CMK (cell line): ENCODE measurements around the gene NEUROD2.

Source experiments
- DNase-seq: peaks from one replicate; pipeline ENCODE4 v3.0.0-alpha.2; 2010; ENCODE audit warnings: low read depth

Gene NEUROD2

DNA sequence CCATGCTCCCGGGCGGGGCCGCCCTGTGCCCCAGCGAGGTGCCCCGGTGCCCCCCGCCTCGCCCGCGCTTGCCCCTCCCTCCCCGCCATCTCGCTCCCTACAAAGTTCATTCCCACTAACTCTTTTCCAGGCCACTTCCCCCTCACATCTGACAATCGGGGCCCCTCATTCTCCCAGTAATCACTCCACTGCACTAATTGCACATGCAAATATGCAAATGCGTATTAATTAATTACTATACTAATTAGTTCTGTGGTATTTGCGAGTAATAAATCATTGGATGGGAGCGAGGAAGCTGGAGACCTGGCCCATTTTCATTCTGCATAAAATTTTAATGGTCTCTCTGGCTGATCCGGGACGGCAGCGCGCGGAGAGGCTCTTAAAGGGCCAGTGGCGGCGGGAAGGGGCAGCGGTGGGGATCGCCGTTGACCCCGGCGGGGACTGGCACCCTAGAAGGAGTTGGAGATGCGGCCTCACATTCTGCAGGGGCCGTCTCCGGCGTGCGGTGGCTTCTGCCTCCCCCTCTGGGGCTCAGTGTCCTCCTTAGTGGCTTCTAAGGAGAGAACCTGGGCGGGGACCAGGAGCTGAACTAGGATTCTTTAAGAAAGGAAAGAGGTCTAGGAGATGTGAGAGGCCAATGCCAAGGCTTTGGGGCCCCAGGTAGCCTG lies 10.7 kb upstream of the NEUROD2 start:
- DNase-seq = no peak

DNA sequence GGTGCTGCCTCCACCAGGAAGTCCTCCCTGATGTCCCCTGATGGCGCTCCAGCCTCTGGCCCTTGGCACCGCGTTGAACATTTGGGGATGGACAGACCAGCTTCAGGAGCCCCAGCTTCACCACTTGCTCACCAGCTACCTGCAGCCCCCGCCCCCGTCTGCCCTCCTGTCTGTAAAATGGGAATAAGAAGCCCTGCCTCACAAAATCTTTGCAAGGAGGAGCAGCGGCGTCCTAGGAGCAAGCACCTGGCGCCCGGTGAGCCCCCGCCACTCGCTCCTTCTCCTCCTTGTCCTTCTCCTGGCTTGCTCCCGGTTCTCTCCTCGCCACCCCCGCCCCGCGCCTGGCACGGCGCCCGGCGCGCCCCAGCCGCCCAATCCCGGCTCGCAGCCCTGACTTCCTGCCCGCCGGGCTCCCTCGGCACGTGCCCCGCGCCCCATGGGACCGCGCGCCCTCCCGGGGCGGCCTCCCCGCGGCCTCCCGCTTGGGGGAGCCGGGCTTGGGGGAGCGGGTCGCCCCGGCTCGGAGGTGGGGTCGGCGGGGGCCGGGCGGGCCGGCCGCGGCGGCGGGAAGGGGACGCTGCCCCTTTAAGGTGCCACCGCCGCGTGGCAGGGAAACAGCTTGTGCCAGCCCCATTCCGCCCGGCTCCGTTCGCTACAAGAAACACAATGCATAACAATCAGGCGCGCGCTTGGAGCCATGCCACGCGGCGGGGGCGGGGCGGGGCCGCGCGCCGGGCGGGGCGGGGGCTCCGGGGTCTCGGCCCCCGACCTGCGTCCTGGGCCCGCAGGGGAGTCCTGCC lies 9.9 kb upstream of the NEUROD2 start:
- no peak for DNase-seq

DNA sequence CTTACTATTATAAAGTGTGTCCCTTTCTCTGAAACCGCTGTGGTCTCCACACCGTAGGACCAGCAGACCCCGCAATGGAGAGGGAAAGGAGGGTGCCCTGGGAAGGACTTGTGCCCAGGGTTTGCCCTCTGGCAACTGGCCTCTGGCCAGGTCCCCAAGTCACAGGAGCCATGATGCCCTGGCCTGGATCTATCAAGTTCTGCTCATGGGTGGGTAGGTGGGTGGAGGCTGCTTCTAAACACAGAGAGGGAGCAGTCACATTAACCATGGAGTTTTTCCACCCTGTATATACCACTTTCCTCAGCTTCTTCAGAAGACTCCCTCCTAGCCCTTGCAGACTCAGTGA lies 9.4 kb upstream of the NEUROD2 start:
- DNase-seq = no peak

DNA sequence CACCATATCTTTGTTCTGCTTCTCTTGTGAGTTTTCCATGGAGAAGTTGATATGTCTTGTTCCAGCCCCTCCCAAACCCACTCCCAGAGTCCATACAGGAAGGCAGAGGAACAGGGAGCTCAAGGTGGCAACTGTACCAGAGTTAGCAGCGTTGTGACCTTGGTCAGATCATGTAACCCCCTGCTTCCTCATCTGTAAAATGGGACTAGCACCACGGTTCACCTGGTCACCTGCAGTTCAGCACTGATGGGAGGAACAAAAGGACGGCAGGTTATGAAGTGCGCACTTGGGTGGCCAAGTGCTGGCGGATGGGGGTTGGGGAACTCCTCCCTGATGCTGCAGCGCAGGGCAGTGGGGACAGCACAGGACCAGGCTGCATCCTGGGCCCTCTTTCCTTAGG lies 7.7 kb upstream of the NEUROD2 start:
- DNase-seq = no peak

DNA sequence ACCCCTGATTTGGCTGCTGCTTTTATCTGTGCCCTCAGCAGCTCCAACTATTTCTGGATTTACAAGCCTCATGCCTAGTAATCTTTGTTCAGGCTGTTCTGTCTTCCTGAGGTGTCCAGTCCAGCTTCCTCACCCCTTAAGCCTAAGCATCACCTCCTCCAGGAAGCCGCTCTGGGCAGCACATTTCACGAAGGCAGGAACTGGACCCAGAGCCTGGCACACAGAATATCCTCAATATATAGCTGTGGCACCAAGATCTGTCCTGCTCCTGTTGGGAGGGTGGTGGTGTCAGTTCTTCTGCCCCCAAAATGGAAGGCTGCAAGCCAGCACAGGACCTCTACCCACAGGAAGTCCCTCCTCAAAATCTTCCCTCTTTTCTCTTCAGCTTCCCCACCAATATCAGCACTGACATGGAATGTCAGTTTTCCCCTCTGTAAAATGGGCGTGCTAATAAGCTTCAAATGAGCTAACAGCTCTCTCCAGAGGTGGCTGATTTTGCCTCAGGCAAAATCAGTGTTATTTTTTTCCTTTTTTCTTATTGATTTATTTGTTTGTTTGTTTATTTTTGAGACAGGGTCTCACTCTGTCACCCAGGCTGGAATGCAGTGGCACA lies 6.9 kb upstream of the NEUROD2 start:
- no peak for DNase-seq

DNA sequence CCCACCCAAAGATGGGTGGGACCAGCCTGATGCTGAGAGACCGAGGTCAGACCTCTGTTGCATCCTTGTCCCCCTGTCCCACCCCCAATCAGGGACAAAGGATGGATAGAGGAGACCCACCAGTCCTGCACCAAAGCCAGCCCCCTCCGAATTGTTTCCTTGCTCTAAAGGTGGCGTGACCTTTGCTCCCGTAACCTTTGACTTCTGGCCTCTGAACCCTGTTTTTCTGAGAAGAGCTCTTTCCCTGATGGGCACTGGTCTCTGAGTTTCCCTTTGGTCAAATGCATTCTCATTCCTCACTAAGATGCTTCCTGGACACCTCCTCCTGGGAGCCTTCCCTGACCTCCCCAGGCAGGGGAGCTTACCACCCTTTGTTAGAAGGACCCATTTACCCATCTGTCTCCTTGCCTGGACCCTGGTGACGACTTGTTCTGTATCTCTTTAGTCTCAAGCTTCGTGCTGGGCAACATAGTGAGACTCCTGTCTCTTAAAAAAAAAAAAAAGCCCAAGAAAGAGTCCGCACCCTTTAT lies 5.3 kb upstream of the NEUROD2 start:
- DNase-seq = no peak

DNA sequence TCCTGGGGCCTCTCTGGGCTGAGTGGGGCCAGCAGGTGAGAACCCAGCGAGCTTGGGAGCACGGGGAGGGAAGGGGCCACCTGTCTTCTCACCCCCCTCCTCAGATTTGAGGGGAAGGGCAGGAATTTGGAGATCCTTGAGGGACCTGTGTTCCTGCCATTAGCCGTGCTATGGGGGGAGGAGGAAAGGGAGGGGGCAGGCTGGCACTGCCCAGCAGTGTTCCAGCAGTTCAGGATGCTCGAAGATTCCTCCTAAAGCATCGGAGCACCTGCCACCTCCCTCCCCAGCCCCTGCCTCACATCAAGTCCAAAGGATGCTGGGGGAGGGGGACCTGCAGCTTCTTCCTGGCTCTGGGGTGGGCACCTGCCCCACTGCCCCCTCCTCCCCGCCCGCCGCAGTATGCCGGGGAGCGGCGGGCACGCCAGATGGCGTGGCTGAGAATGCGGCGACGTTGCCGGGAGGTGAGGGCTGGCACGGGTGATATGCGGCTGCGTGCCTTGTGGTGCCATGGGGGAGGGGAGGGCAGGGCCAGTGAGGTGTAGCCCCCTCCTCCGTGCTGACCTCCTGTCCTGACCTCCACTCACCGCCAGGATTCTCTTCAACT lies 4.7 kb upstream of the NEUROD2 start:
- DNase-seq = no peak

DNA sequence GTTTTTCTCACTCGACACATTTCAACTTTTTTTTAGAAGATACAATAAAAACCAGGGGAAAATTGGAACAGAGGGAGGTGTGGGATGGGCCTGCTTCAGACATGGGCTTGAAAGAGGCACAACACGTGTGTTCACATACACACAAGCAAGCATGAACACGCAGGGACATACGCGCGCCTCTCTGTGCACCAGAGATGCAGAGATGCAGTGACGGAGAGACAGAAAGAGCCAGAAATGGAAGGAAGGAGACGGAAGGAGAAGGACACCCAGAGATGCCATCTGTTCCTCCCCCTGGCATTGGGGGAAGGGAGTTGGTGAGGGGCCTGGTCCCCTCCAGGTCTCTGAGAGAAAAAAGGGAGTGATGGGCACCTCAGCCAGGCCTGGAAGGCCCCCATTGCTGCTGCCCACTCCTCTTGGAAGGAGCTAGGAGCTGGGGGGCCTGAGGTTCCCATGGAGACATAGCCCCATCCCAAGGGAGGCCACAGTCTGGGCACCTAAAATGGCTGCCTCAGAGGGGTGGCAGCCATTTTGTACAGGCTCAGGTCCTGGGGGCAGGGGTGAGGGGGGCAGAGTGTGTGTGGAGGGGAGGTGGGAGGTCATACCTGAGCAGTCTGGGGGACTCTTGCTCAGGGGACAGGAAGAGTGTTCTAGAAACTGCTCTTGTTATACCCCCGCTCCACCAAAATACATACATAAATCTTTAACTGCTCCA lies 3.8 kb upstream of the NEUROD2 start:
- no peak for DNase-seq

DNA sequence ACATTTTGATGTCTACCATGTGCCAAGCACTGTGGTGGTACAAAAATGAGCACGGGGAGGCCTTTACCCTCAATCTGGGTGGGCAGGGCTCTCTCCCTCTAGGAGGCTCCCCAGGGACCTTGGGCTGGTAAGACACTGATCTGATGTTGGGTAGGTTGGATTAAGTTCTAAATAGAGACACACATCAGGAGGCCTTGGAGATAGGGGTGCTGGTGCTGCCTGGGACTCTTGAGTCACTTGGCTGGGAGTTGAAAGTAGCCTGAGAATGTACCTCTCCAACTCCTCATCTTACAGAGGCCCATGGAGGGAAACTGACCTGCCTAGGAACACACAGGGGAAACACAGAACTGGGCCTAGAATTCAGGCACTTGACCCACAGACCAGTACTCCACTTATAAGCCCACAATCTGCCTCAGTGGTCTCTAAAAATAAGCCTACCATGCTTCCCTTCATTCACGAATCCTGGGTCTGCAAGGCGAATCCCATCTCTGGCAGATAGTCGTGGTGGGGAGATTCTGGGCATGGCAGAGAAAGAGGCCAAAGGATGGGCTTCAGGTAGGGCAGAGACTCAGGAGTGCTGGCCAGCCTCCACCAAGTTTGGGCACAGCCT lies 1.8 kb upstream of the NEUROD2 start:
- DNase-seq = no peak

DNA sequence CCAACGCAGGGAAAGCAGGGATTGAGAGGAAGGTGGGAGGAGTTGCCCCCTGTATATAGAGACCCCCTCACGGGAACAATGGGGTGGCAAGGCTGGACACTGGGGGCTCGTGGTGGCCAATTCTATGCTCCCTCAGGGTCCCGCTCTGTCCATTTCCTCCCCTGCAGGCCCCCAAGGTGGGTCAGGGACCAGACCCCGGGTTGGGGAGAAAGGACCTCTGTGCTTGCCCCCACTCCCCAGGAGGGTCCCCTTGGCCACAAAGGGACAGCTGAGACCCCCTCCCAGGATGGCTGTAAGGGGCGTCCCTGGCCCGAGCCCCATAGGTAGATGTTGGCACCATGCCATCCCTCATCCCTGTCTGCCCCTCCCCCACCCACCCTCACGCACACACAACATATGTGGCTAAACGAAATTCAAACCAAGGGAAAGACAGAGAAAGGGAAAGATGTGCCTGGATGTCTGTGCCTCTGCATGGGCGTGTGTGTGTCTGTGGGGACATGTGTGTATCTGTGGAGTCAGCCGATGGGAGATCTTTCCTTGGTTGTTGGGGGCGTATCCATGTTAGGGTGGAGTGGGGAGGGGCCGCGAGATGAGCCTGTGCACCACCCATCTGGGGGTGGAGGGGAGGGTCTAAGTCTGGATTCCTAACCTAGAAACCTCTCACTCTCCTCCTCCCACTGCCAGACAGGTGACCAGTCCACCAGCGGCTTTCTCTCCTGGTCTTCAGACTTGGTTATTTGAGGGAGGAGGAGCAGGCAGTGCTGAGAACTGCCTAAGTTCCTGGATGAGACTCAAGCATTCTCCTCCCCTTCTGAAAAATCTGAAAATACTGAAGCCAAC lies 642 bp upstream of the NEUROD2 start:
- no peak for DNase-seq

DNA sequence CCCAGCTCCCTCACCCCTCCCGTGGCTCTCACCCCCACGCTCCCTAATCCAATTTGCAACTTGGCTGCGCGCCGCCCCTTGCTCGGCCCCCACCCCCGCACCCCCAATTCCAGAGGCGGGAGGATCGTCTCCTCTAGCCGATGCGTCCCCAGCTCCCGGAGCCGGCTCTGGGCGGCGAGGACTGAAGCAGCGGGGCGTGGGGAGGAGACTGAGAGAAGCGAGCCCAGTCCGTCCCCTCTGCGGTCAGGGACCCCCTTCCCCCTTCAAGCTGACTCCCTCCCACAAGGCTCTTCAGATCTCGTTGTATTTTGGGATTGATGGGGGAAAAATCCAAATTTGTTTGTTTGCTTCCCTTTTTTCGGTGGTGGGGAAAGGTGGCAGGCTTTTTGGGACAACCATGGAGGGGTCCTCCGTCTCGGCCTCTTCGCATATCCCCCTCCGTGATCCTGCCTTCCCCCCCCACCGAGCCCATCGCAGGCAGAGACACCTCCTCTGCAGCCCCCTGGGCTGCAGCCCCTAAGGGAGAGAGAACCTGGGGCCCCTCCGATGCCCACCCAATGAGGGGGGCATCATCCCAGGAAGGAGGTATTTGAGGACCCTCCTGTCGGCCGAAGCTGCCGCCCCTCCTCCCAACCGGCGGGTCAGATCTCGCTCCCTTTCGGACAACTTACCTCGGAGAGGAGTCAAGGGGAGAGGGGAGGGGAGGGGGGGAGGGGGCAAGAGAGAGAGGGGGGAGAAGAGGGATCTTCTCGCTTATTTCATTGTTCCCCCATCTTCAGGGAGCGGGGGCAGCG lies 466 bp downstream of the NEUROD2 start:
- DNase-seq = no peak

DNA sequence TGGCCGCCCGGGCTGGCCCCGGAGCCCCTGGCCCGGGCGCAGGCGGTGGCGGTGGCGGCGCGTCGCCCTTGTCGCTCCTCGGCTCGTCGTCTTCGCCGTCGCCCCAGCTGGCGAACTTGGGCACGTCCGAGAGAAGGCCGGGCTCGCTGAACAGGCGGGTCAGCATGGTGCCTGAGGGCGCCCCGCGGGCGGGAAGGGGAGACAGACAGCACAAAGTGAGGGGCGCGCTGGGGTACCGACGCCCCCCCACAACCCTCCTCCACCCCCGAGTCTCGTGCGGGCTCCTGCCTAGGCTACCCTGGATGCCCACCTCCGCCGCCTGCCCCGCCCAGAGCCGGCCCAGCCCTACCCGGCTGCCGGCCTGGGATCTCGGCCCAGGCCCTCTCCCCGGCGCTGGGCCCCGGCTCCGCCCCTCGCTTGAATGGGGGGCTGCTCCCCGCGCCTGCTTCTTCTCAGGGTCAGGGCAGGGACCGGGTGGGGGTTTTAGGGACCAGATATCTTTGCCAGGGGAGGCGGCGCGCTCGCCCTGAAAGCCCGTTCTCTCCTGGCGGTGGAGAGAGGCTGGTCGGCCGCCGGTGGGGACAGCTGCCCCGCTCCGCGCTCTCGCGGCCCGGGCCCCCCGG lies 1.2 kb downstream of the NEUROD2 start:
- no peak for DNase-seq

DNA sequence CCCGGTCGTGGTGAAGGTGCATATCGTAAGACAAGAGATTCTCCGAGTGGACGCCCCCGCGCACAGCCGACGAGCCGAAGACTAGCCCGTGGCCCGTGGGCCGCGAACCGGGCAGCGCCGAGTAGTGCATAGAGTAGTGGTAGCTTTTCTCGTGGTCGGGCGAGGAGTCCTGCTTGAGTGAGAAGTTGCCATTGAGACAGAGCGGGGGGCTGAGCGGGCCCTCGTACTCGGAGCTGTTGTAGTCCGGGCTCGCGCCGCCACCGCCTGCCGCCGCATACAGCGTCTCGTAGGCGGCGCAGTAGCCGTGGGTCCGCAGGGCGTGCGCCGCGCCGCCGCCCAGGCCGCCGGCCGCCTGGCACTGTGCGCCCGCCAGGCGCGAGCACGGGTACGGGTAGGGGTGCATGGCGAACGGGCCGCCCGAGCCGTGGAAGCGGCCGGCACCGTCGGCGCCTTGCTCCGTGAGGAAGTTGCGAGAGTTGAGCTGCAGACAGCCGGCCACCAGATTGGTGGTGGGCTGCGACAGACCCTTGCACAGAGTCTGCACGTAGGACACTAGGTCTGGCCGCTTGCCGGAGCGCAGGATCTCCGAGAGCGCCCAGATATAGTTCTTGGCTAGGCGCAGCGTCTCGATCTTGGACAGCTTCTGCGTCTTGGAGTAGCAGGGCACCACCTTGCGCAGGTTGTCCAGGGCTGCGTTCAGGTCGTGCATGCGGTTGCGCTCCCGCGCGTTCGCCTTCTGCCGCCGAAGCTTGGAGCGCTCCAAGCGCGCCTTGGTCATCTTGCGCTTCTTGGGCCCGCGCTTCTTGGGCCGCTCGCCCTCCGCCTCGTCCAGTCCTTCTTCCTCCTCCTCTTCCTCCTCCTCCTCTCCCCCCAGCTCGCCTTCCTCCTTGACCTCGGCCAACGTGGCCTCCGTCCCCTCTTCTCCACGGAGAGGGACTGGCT lies 2.0 kb downstream of the NEUROD2 start:
- DNase-seq = no peak

DNA sequence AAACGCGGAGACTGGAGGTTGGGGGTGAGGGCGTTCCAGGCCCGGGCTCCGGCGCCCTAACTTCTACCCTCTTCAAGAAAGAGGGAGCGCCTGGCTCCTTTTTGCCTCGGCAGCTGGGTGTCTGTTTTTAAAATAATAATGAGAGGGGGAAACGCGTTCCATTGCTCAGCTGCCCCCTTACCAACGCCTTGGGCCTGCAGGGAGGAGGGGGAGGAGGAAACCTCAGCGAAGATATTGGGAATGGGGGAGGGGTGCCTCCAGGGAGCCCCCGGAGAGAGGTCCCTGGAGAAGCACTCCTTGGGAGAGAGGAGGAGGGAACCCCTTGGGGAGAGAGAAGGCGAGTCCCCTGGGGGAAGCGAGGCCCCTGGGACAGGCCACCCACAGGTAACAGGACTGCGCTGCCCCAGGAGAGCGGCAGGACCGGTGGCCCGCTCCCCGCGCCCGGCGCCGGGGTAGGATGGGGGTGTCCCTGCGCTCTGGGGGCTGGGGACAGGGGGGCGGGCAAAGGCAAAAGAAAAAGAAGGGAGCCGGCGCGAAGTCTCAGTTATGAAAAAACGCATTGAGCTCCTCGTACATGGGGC lies 2.7 kb downstream of the NEUROD2 start:
- no peak for DNase-seq

DNA sequence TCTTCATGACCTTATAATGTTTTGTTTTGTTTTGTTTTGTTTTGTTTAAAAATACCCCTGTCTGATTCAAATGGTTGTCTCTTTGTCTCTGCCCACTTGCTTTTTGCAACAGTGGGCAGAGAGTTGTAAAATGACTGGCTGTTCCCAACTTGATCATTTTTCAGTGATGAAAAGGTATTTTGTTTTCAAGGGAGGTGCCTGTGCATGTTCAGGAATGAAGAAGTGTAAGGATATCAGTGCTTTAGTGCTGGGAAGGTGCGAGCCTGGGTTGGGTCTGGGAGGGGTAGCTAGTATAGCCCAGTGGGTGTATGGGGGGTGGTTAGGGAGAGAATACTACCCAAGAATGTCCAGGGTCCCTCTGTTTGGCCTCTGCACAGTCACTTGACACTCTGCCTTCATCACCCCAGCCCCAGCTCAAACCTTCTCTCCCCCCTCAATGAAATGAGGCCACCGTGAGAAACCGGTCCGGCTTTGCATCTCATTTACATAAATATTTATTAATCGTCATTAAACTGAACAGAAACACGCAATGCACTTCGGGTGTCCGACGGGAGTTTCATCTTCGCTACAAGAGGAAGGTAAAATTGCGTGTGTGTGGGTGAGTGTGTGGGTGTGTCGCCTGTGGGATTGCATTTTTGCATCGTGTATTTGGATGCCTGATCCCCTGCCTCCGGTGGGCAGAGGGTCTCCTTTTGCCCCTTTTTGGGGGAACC lies 4.3 kb downstream of the NEUROD2 start:
- DNase-seq = no peak

DNA sequence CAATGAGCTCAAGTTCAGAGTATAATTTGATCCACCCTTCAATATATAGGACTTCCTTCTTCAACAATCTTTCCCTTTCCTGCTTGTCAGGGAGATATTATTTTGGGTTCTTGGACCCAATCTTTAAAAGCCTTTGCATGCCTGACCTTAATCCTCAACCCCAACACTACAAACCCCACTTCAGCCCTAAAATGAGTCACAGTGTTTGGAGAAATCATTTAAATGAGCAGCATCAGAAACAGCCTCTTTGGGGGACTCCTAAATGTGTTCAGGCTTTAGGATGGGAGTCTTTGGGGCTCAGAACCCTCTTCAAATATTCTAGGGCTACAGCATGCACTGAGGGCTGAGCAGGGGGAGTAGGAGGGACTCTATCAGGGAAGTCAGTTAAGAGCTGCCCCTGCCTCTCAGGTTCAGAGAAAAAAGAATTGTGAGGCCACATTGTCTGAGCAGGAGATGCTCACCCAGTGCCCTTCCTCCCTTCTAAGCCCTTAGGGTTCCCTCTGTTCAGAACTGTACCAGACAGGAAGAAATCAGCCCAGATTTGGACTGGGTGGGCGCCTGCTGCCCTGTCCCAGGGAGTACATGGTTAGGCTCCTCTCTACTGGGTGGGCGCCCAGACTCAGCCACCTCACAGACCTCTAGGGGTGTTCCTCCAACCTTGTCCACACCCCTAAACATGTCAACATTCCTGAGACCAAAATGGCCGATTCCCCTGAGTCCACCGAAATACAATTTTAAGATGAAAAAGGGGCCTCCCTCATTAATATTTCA lies 5.0 kb downstream of the NEUROD2 start:
- DNase-seq = no peak
